DOHH2 (cell line): ENCODE measurements around the gene CD1E.

Source experiments
- H3F3A ChIP-seq: fragments of 200-600 bp; sonication (generic), shearing (Covaris generic); 2 replicates; pipeline ENCODE4 v1.6.0; 2016; ENCODE audit warnings: antibody characterized with exemption, mild to moderate bottlenecking; ENCODE audit not compliant: control insufficient read depth, insufficient read depth
- H3K27ac ChIP-seq: fragments of 200-600 bp; sonication (generic); 2 replicates; pipeline ENCODE4 v1.5.1; 2014; ENCODE audit warnings: low read depth, mild to moderate bottlenecking, low read length, moderate library complexity
- H3K27me3 ChIP-seq: fragments of 200-600 bp; sonication (generic); 2 replicates; pipeline ENCODE4 v1.6.1; 2014; ENCODE audit warnings: mild to moderate bottlenecking, low read length, mixed read lengths; ENCODE audit not compliant: control insufficient read depth
- H3K36me3 ChIP-seq: fragments of 200-600 bp; sonication (generic); 2 replicates; pipeline ENCODE4 v1.6.1; 2014; ENCODE audit warnings: mild to moderate bottlenecking, low read length, moderate library complexity, mixed read lengths; ENCODE audit not compliant: control insufficient read depth
- H3K4me1 ChIP-seq: fragments of 200-600 bp; sonication (generic); 2 replicates; pipeline ENCODE4 v1.6.1; 2014; ENCODE audit warnings: mild to moderate bottlenecking, low read length, mixed read lengths; ENCODE audit not compliant: control insufficient read depth
- H3K4me2 ChIP-seq: fragments of 200-600 bp; sonication (generic); 2 replicates; pipeline ENCODE4 v1.6.0; 2014; ENCODE audit warnings: mild to moderate bottlenecking, low read length, moderate library complexity
- H3K4me3 ChIP-seq: fragments of 200-600 bp; sonication (generic); 2 replicates; pipeline ENCODE4 v1.5.1; 2014; ENCODE audit warnings: mild to moderate bottlenecking, low read length, mixed read lengths
- H3K79me2 ChIP-seq: fragments of 200-600 bp; sonication (generic); 2 replicates; pipeline ENCODE4 v1.6.1; 2014; ENCODE audit warnings: mild to moderate bottlenecking, low read length, mixed read lengths; ENCODE audit not compliant: control insufficient read depth
- H3K9me2 ChIP-seq: fragments of 200-600 bp; sonication (generic); replicated peaks from 2 replicates; pipeline ENCODE4 v1.6.1; 2014; ENCODE audit warnings: mild to moderate bottlenecking, low read length, mixed read lengths; ENCODE audit not compliant: control insufficient read depth
- H3K9me3 ChIP-seq: fragments of 200-600 bp; sonication (generic); 2 replicates; pipeline ENCODE4 v1.6.1; 2014; ENCODE audit warnings: antibody characterized with exemption, low read length, mixed read lengths; ENCODE audit not compliant: control insufficient read depth, insufficient read depth
- H4K20me1 ChIP-seq: fragments of 200-600 bp; sonication (generic); 2 replicates; pipeline ENCODE4 v1.6.0; 2014; ENCODE audit warnings: low read depth, mild to moderate bottlenecking, antibody characterized with exemption, low read length, moderate library complexity; ENCODE audit not compliant: control insufficient read depth, insufficient read depth
- CTCF ChIP-seq: fragments of 200-600 bp; sonication (generic); IDR thresholded peaks from one replicate; pipeline ENCODE4 v1.5.1; 2014; ENCODE audit warnings: antibody characterized with exemption, mild to moderate bottlenecking, low read depth, low read length; ENCODE audit not compliant: poor library complexity, severe bottlenecking
- EZH2phosphoT487 ChIP-seq: fragments of 200-600 bp; sonication (generic); IDR thresholded peaks from 2 replicates; pipeline ENCODE4 v1.6.1; 2017; ENCODE audit warnings: borderline replicate concordance, mild to moderate bottlenecking, antibody characterized with exemption, low read length, moderate library complexity, mixed read lengths

CD1E gene

GRCh38 chr1:158323866-158324265 lies 29.8 kb upstream of the CD1E start:
- Histone ChIP-seq H3K4me3 (no peak overlapping the region), H3K9me3 (no peaks in the 10 kb centered on the region), H3K27me3 (no peaks in the 10 kb centered on the region), H3F3A (no peaks in the 10 kb centered on the region), H3K79me2 (no peaks in the 10 kb centered on the region), H3K4me2 (no peak overlapping the region), H3K9me2 (no peaks in the 10 kb centered on the region), H4K20me1 (no peaks in the 10 kb centered on the region), H3K27ac (no peak overlapping the region), H3K4me1 (0 out of 2 replicates have a peak, but pooled peaks cover 3% of the 10 kb centered on the region), H3K36me3 (no peaks in the 10 kb centered on the region)
- TF ChIP-seq EZH2phosphoT487: no peak
- no peak for TF ChIP-seq CTCF

GRCh38 chr1:158324395-158324794 lies 29.3 kb upstream of the CD1E start:
- no peak overlapping the region for H3K4me2 ChIP-seq
- no peaks in the 10 kb centered on the region for H3F3A ChIP-seq
- H3K9me3 ChIP-seq: no peaks in the 10 kb centered on the region

GRCh38 chr1:158327481-158327880 lies 26.2 kb upstream of the CD1E start:
- H3K4me1 ChIP-seq: peaks cover 7% of the 10 kb centered on the region
- no peaks in the 10 kb centered on the region for H3K9me2 ChIP-seq
- no peaks in the 10 kb centered on the region for H4K20me1 ChIP-seq
- no peaks in the 10 kb centered on the region for H3F3A ChIP-seq
- TF ChIP-seq EZH2phosphoT487: no peak
- no peak for TF ChIP-seq CTCF
- H3K27me3 ChIP-seq: no peaks in the 10 kb centered on the region
- no peak overlapping the region for H3K27ac ChIP-seq
- no peaks in the 10 kb centered on the region for H3K36me3 ChIP-seq
- no peaks in the 10 kb centered on the region for H3K79me2 ChIP-seq
- H3K4me2 ChIP-seq: no peak overlapping the region
- no peak overlapping the region for H3K4me3 ChIP-seq
- H3K9me3 ChIP-seq: no peaks in the 10 kb centered on the region

More at GRCh38 chr1:158324395-158324794, 29.3 kb upstream of the CD1E start:
- Histone ChIP-seq H3K4me3 (no peak overlapping the region), H4K20me1 (no peaks in the 10 kb centered on the region), H3K9me2 (no peaks in the 10 kb centered on the region), H3K36me3 (no peaks in the 10 kb centered on the region), H3K79me2 (no peaks in the 10 kb centered on the region), H3K27ac (no peak overlapping the region), H3K27me3 (no peaks in the 10 kb centered on the region), H3K4me1 (peaks cover 4% of the 10 kb centered on the region)
- TF ChIP-seq CTCF: no peak
- TF ChIP-seq EZH2phosphoT487: no peak
